ENCODE data around the gene OR10A3.

Gene OR10A3

GRCh38 chr11:7969756-7970646 is 28.5 kb upstream of the OR10A3 start:
- H3K27ac Mint-ChIP-seq, result no peak overlapping the region
- no peaks in the 10 kb centered on the region for H3K27me3 Mint-ChIP-seq (ENCODE audit: low read depth)
- no peaks in the 10 kb centered on the region for H3K4me1 Mint-ChIP-seq
- TF ChIP-seq CTCF (IDR thresholded peaks at IDR 0.05; ENCODE audit: unreplicated experiment in 3 of 3), result no peak
- no peak overlapping the region for H3K4me3 Mint-ChIP-seq
- H3K9me3 Mint-ChIP-seq, result no peaks in the 10 kb centered on the region
- no peaks in the 10 kb centered on the region for H3K36me3 Mint-ChIP-seq (ENCODE audit: low read depth)

GRCh38 chr11:7968686-7969085 is 27.2 kb upstream of the OR10A3 start:
- no peaks in the 10 kb centered on the region for H3K9me3 Mint-ChIP-seq
- no peaks in the 10 kb centered on the region for H3K36me3 Mint-ChIP-seq (ENCODE audit: low read depth)
- TF ChIP-seq CTCF (IDR thresholded peaks at IDR 0.05; ENCODE audit: unreplicated experiment in 3 of 3), result no peak
- H3K4me1 Mint-ChIP-seq, result no peaks in the 10 kb centered on the region
- H3K27me3 Mint-ChIP-seq (ENCODE audit: low read depth), result no peaks in the 10 kb centered on the region
- no peak overlapping the region for H3K27ac Mint-ChIP-seq
- no peak overlapping the region for H3K4me3 Mint-ChIP-seq

GRCh38 chr11:7967826-7968225 is 26.3 kb upstream of the OR10A3 start:
- Mint-ChIP-seq H3K4me3 (no peak overlapping the region), H3K27me3 (ENCODE audit: low read depth) (no peaks in the 10 kb centered on the region)

GRCh38 chr11:7967097-7967496 is 25.6 kb upstream of the OR10A3 start:
- Mint-ChIP-seq H3K27me3 (ENCODE audit: low read depth) (no peaks in the 10 kb centered on the region), H3K36me3 (ENCODE audit: low read depth) (no peaks in the 10 kb centered on the region), H3K27ac (no peak overlapping the region), H3K4me3 (no peak overlapping the region), H3K9me3 (no peaks in the 10 kb centered on the region), H3K4me1 (no peaks in the 10 kb centered on the region)
- TF ChIP-seq CTCF (IDR thresholded peaks at IDR 0.05; ENCODE audit: unreplicated experiment in 3 of 3), result no peak

More at GRCh38 chr11:7967826-7968225, 26.3 kb upstream of the OR10A3 start:
- no peaks in the 10 kb centered on the region for H3K9me3 Mint-ChIP-seq
- H3K36me3 Mint-ChIP-seq (ENCODE audit: low read depth), result no peaks in the 10 kb centered on the region
- TF ChIP-seq CTCF (IDR thresholded peaks at IDR 0.05; ENCODE audit: unreplicated experiment in 3 of 3), result no peak
- no peak overlapping the region for H3K27ac Mint-ChIP-seq
- H3K4me1 Mint-ChIP-seq, result no peaks in the 10 kb centered on the region

- Mint-ChIP-seq H3K27ac (no peak within 1 kb of the TSS), H3K4me3 (no peak within 1 kb of the TSS), H3K9me3 (no peaks in the 10 kb centered on the region), H3K27me3 (ENCODE audit: low read depth) (no peaks in the 10 kb centered on the region), H3K36me3 (ENCODE audit: low read depth) (no peaks in the 10 kb centered on the region), H3K4me1 (no peaks in the 10 kb centered on the region)
- TF ChIP-seq CTCF (IDR thresholded peaks at IDR 0.05; ENCODE audit: unreplicated experiment in 3 of 3), result no peak
Observed at GRCh38 chr11:7965386-7965785, 23.9 kb upstream of the OR10A3 start, which contains the start of gene NLRP10. Gene NLRP10, minus strand, starts transcription at chr11:7965447. Its CDS starts 1,952 bp downstream, at chr11:7963495.

GRCh38 chr11:7964873-7965272 is 23.4 kb upstream of the OR10A3 start:
- Mint-ChIP-seq H3K27me3 (ENCODE audit: low read depth) (peaks cover 2% of the 10 kb centered on the region), H3K27ac (no peak overlapping the region), H3K4me1 (no peaks in the 10 kb centered on the region), H3K9me3 (no peaks in the 10 kb centered on the region), H3K4me3 (no peak overlapping the region), H3K36me3 (ENCODE audit: low read depth) (no peaks in the 10 kb centered on the region)
- TF ChIP-seq CTCF (IDR thresholded peaks at IDR 0.05; ENCODE audit: unreplicated experiment in 3 of 3), result no peak
